Measurements from ENCODE around the gene SUDS3. TPM values are rescaled to one million over a fixed set of nuclear protein-coding genes. Genes with fewer than 3 reads are reported as not detected.
"Not testable (repeated sequence)": the region's sequence is repeated elsewhere in the genome, so short reads cannot be mapped to it uniquely, and the experiment has no call there.

Gene SUDS3
- total RNA-seq, 1 donor from 2014 or later = 23.3 TPM

DNA sequence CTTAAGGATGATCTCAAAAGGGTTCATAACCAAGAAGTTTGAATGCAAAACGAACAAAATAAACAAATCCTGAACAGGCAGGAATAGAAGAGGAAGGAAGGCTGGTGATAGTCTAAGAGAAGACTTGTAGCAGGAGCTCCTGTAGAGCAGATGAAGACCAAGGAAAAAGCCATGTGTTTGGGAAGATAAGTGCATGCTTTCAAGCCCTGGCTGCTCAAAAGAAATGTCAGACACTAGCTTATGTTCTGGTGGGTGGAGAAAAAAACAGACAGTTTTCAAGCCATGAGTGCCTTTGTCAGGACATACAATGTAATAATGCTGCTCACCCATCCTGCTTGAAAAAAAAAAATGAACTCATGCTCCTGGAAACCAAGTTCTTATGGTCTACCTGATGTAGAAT is 31.0 kb upstream of the SUDS3 start:
- Mint-ChIP-seq H3K27me3 (ENCODE audit: insufficient read depth) (no peaks in the 10 kb centered on the region), H3K36me3 (ENCODE audit: low read depth) (peaks cover 3% of the 10 kb centered on the region), H3K9me3 (no peaks in the 10 kb centered on the region), H3K4me3 (no peak overlapping the region), H3K4me1 (ENCODE audit: low read depth) (peaks cover 11% of the 10 kb centered on the region), H3K27ac (no peak overlapping the region)
- intact Hi-C loops (cut with micrococcal nuclease) = no loop called here
- no peak for DNase-seq (ENCODE audit: low spot score)

DNA sequence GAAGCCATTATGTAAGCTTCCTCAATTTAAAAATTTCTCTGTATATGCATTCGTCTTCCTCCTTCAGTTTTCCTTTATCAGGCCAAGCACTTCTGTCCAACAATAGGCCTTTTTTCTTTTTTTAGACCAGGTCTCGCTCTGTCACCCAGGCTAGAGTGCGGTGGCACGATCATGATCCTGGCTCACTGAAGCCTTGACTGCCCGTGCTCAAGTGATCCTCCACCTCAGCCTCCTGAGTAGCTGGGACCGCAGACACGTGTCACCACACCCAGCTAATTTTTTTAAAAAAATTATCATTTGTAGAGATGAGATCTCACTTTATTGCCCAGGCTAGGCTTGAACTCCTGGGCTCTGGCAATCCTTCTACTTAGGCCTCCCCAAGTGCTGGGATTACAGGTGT is 29.5 kb upstream of the SUDS3 start:
- H3K4me1 Mint-ChIP-seq (ENCODE audit: low read depth) = peaks cover 11% of the 10 kb centered on the region
- H3K27me3 Mint-ChIP-seq (ENCODE audit: insufficient read depth) = no peaks in the 10 kb centered on the region
- H3K4me3 Mint-ChIP-seq = no peak overlapping the region
- H3K9me3 Mint-ChIP-seq = no peaks in the 10 kb centered on the region
- H3K36me3 Mint-ChIP-seq (ENCODE audit: low read depth) = peaks cover 3% of the 10 kb centered on the region
- intact Hi-C loops (cut with micrococcal nuclease) = no loop called here
- H3K27ac Mint-ChIP-seq = no peak overlapping the region
- no peak for DNase-seq (ENCODE audit: low spot score)

DNA sequence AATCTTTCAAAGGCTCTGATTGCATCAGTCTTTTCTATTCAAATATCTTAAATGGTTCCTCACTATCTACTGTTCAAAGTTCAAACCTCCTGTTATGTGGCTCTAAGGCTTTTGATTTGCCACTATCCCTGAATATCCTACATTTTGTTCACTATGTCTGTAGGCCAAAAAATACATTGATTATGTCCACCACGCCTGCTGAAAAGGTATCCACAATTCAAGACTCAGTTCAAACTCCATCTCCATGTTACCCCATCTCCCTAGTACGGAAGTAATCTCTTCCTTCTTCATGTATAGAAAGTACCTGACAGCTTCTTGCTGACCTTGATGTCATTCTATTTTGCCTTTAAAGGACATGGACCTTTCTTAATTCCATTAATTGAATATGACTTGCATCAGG is 28.4 kb upstream of the SUDS3 start:
- DNase-seq (ENCODE audit: low spot score) = no peak
- peaks cover 3% of the 10 kb centered on the region for H3K36me3 Mint-ChIP-seq (ENCODE audit: low read depth)
- no peak overlapping the region for H3K27ac Mint-ChIP-seq
- peaks cover 11% of the 10 kb centered on the region for H3K4me1 Mint-ChIP-seq (ENCODE audit: low read depth)
- no peaks in the 10 kb centered on the region for H3K9me3 Mint-ChIP-seq
- H3K27me3 Mint-ChIP-seq (ENCODE audit: insufficient read depth) = no peaks in the 10 kb centered on the region
- H3K4me3 Mint-ChIP-seq = no peak overlapping the region
- intact Hi-C loops (cut with micrococcal nuclease) = no loop called here

DNA sequence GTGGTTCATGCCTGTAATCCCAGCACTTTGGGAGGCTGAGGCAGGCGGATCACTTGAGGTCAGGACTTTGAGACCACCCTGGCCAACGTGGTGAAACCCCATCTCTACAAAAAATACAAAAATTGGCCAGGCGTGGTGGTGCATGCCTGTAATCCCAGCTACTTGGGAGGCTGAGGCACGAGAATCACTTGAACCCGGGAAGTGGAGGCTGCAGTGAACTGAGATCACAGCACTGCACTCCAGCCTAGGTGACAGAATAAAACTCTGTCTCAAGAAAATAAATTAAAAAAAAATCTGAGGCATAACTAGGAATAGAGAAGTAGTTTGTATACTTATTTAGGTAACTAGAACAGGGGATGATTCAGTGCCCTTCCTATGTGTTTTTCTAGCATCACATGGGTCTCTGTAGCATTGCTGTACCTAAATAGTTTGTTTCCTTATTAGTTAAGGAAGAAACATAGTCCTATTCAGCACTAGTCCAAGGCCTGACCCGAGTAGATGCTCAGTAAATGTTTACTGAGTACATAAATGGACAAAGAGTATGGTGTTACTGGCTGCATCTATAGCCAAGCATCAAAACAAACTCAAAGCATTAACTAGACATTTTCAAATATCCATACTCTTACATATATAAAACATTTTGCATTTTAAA is 25.3 kb upstream of the SUDS3 start:
- H3K4me3 Mint-ChIP-seq = no peak overlapping the region
- H3K36me3 Mint-ChIP-seq (ENCODE audit: low read depth) = peaks cover 16% of the 10 kb centered on the region
- intact Hi-C loops (cut with micrococcal nuclease) = no loop called here
- no peaks in the 10 kb centered on the region for H3K9me3 Mint-ChIP-seq
- DNase-seq (ENCODE audit: low spot score) = no peak
- H3K27me3 Mint-ChIP-seq (ENCODE audit: insufficient read depth) = no peaks in the 10 kb centered on the region
- peaks cover 28% of the 10 kb centered on the region for H3K4me1 Mint-ChIP-seq (ENCODE audit: low read depth)
- H3K27ac Mint-ChIP-seq = no peak overlapping the region

DNA sequence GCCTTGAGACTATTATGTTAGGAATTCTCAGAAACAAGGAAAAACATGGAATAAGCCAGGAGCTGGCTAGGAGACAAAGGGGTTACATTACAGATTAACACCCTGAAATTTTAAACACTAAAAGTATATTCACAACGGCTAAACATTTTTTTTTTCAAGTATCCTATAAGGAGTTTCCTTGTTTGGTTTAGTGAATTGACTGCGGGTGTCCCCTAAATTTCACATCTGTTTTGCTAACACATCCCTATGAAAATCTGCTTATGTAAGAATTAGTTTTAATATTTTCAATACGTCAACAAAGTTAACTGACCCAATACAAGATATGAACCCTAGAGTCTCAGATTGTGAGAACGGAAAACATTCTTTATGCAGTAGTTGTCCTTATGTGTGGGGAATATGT is 22.6 kb upstream of the SUDS3 start:
- no peaks in the 10 kb centered on the region for H3K27me3 Mint-ChIP-seq (ENCODE audit: insufficient read depth)
- DNase-seq (ENCODE audit: low spot score) = no peak
- intact Hi-C loops (cut with micrococcal nuclease) = no loop called here
- peaks cover 15% of the 10 kb centered on the region for H3K36me3 Mint-ChIP-seq (ENCODE audit: low read depth)
- no peak overlapping the region for H3K4me3 Mint-ChIP-seq
- peaks cover 46% of the 10 kb centered on the region for H3K4me1 Mint-ChIP-seq (ENCODE audit: low read depth)
- H3K9me3 Mint-ChIP-seq = no peaks in the 10 kb centered on the region
- H3K27ac Mint-ChIP-seq = no peak overlapping the region

DNA sequence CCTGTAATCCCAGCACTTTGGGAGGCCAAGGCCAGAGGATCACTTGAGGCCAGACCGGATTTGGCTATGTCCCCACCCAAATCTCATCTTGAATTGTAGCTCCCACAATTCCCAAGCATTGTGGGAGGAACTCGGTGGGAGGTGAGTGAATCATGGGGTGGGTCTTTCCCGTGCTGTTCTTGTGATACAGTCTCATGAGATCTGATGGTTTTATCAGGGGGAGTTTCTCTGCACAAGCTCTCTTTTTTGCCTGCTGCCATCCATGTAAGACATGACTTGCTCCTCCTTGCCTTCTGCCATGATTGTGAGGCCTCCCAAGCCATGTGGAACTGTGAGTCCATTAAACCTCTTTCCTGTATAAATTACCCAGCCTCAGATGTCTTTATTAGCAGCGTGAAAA is 21.9 kb upstream of the SUDS3 start:
- H3K27ac Mint-ChIP-seq; intact Hi-C loops (cut with micrococcal nuclease); H3K4me3 Mint-ChIP-seq; H3K27me3 Mint-ChIP-seq (ENCODE audit: insufficient read depth); H3K9me3 Mint-ChIP-seq; DNase-seq (ENCODE audit: low spot score): not testable (repeated sequence)
- H3K4me1 Mint-ChIP-seq (ENCODE audit: low read depth) = peaks cover 54% of the 10 kb centered on the region
- peaks cover 16% of the 10 kb centered on the region for H3K36me3 Mint-ChIP-seq (ENCODE audit: low read depth)

DNA sequence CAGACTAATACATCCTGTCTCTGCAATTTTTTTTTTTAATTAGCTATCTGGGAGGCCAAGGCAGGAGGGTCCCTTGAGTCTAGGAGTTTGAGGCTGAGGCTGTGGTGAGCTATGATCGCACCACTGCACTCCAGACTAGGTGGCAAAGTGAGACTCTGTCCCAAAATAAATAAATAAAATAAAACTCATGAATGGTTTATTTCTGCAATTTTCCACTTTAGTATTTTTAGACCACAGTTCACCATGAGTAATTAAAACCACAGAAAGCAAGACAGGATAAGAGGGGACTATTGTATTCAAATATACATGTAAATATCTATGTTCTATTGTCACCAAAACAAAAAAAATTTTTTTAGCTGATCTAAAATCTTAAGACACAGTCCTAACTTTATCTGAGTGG is 21.5 kb upstream of the SUDS3 start:
- peaks cover 58% of the 10 kb centered on the region for H3K4me1 Mint-ChIP-seq (ENCODE audit: low read depth)
- H3K27ac Mint-ChIP-seq = no peak overlapping the region
- intact Hi-C loops (cut with micrococcal nuclease) = loop anchor here (5.0 kb wide), 4 partner anchors 173 to 293 kb away; partner anchors contain the start of gene WSB2
- H3K36me3 Mint-ChIP-seq (ENCODE audit: low read depth) = peaks cover 19% of the 10 kb centered on the region
- no peak for DNase-seq (ENCODE audit: low spot score)
- H3K9me3 Mint-ChIP-seq = no peaks in the 10 kb centered on the region
- H3K4me3 Mint-ChIP-seq = no peak overlapping the region
- no peaks in the 10 kb centered on the region for H3K27me3 Mint-ChIP-seq (ENCODE audit: insufficient read depth)

DNA sequence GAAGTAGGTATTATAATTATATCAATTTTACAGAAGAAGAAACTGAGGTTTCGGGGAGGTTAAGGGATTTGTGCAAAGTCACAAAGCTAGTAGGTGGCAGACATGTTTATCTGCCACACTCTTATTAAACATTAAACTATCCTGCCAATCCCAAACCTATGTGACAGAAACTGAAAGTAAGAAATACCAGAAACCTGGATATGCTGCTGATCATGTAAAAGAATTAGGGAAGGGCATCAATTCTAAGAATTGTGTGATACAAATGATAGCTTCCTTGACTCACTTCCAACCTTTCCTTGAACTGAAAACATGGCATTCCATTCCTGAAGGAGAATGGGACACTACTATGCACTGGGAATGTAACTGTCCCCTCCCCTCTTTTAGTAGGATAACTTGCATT is 20.5 kb upstream of the SUDS3 start:
- no peak overlapping the region for H3K4me3 Mint-ChIP-seq
- intact Hi-C loops (cut with micrococcal nuclease) = loop anchor here (5.0 kb wide), 4 partner anchors 174 to 294 kb away; partner anchors contain the start of gene WSB2
- H3K27ac Mint-ChIP-seq = no peak overlapping the region
- no peak for DNase-seq (ENCODE audit: low spot score)
- no peaks in the 10 kb centered on the region for H3K27me3 Mint-ChIP-seq (ENCODE audit: insufficient read depth)
- peaks cover 19% of the 10 kb centered on the region for H3K36me3 Mint-ChIP-seq (ENCODE audit: low read depth)
- H3K4me1 Mint-ChIP-seq (ENCODE audit: low read depth) = peaks cover 58% of the 10 kb centered on the region
- no peaks in the 10 kb centered on the region for H3K9me3 Mint-ChIP-seq

DNA sequence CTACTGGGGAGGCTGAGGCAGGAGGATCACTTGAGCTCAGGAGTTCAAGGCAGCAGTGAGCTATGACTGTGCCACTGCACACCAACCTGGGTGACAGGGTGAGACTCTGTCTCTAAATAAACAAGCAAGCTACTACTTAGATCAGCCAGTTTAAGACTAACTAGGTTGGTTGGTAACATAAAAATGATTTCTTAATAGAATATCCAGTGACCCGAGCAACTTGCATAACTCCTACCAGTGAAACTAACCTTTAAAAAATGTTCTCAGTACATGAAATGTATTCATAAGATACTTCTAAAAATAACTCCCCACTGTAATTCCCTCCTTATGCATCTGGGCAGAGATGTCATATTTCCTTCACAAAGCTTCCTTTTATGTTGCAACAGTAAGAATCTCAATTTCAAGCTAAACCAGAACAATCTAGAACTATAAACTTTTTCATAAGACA is 19.5 kb upstream of the SUDS3 start:
- intact Hi-C loops (cut with micrococcal nuclease) = loop anchor here (1.0 to 5.0 kb wide), 5 partner anchors 50 to 295 kb away; partner anchors contain the start of gene WSB2
- Mint-ChIP-seq H3K9me3 (no peaks in the 10 kb centered on the region), H3K27ac (peak overlapping the region; percentile 95), H3K36me3 (ENCODE audit: low read depth) (peaks cover 19% of the 10 kb centered on the region), H3K27me3 (ENCODE audit: insufficient read depth) (no peaks in the 10 kb centered on the region), H3K4me3 (peak overlapping the region; percentile 99), H3K4me1 (ENCODE audit: low read depth) (peaks cover 58% of the 10 kb centered on the region)
- no peak for DNase-seq (ENCODE audit: low spot score)

DNA sequence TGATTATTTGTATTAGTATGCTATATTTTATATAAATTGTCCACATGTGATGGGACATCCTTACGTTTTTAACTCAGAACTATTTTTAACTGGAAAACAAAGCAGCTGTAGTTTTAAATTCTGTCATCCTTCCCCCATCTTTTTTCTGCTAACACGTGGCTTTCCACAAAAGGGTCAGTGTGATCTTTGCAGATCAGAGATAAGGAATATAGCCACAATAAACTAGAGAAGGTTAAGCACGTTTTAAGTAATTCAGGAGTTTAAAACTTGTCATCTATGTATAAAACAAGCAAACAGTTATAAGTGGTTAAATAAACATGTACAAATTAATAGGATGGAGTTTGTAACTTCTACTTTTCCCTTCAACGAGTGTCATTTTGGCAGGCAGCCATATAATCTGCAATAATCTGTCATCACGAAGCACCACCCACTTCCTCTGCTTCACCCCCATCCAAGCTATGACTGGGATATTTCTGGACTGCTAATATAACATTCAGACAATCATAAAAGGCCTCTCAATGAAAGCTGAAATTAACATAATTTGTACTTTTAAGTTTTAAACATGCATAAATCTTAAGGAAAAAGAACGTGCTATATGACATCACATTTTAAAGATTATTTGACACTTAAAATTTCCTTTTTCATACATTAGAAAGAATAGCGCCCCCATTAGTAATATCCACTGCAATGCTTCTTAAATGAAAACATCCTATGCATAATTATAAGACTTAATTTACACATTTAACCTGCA is 18.9 kb upstream of the SUDS3 start:
- Mint-ChIP-seq H3K27me3 (ENCODE audit: insufficient read depth) (no peaks in the 10 kb centered on the region), H3K4me3 (peak overlapping the region; percentile 99), H3K4me1 (ENCODE audit: low read depth) (peaks cover 58% of the 10 kb centered on the region), H3K27ac (peak overlapping the region; percentile 95), H3K36me3 (ENCODE audit: low read depth) (peaks cover 19% of the 10 kb centered on the region), H3K9me3 (no peaks in the 10 kb centered on the region)
- intact Hi-C loops (cut with micrococcal nuclease) = loop anchor here (1.0 to 5.0 kb wide), 5 partner anchors 50 to 295 kb away; partner anchors contain the start of gene WSB2
- DNase-seq (ENCODE audit: low spot score) = no peak

DNA sequence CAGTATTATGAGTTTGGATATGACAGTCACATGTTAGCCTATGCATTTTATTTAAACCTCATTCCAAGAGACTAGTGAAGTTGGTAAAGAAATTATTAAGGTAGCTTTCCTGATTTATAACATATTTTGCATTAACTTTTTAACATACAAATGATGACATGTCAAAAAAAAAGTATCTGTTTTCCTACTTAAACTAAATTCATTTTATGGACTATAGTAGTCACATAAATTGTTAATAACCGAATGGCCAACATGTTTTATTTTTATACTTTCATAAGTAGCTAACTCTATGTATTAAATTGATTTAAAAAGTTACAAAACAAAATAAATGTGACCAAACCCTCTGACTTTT is 18.4 kb upstream of the SUDS3 start:
- peaks cover 18% of the 10 kb centered on the region for H3K36me3 Mint-ChIP-seq (ENCODE audit: low read depth)
- peaks cover 57% of the 10 kb centered on the region for H3K4me1 Mint-ChIP-seq (ENCODE audit: low read depth)
- intact Hi-C loops (cut with micrococcal nuclease) = loop anchor here (5.0 kb wide), 4 partner anchors 176 to 296 kb away; partner anchors contain the start of gene WSB2

DNA sequence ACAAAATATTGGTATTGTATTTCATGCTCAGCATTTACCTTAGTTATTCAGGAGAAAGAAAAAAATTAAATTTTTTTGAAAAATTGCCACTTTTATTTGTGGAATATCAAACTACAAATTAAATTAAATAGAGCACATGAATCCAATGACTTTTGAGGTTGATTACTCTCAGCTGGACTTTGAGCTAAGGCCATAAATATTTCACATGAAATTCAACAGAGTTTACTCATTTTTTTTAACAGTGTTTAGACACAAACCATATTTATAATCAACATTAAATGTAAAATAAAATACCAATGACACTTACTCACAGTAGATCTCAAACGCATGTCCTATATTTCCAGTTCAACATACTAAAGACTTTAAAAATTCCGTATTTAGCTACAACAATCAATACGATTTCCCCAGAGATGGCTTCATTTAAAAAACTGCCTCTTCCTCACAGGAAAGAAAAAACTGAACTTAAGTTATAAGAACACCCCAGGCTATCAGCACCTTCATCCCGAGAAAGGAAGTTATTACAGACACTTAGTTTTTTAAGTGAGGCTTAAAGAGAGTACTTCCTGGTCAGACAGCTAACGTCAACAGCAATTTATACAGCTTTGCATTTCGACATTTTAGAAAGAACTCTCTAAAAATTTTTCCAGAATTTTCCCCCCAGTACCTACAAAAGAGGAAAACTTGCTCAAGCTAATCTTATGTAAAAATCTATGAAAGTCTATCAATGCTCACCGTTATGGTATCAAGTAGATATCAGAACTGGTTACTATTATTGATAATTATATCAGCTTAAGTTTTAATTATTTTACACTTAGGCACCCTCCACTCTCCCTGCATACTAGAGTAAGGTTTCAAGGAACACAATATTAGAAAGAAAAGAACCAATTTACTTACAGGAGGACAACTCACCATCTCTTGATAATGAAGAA is 17.5 kb upstream of the SUDS3 start:
- Mint-ChIP-seq H3K4me3 (peak overlapping the region; percentile 99), H3K36me3 (ENCODE audit: low read depth) (peaks cover 12% of the 10 kb centered on the region), H3K4me1 (ENCODE audit: low read depth) (peaks cover 51% of the 10 kb centered on the region), H3K27ac (peak overlapping the region; percentile 94), H3K9me3 (no peaks in the 10 kb centered on the region), H3K27me3 (ENCODE audit: insufficient read depth) (no peaks in the 10 kb centered on the region)
- intact Hi-C loops (cut with micrococcal nuclease) = loop anchor here (1.0 to 5.0 kb wide), 5 partner anchors 14 to 297 kb away; partner anchors contain the start of gene WSB2
- no peak for DNase-seq (ENCODE audit: low spot score)

More for the DNA sequence above, 18.4 kb upstream of the SUDS3 start:
- Mint-ChIP-seq H3K27ac (peak overlapping the region; percentile 95), H3K9me3 (no peaks in the 10 kb centered on the region), H3K27me3 (ENCODE audit: insufficient read depth) (no peaks in the 10 kb centered on the region), H3K4me3 (peak overlapping the region; percentile 99)
- no peak for DNase-seq (ENCODE audit: low spot score)
